SK-N-MC (cell line): Measurements from ENCODE around the gene RBM25.
A peak's percentile ranks its signal among the peaks of the same experiment; 100 is the strongest.

Source experiments
- DNase-seq: peaks from one replicate; pipeline ENCODE4 v3.0.0-alpha.2; 2011; ENCODE audit warnings: low read depth, low spot score
- H3K27ac ChIP-seq: fragments of 200-600 bp; sonication (generic); 2 replicates; pipeline ENCODE4 v1.5.1; 2016; ENCODE audit warnings: mixed run types
- H3K36me3 ChIP-seq: fragments of 200-600 bp; sonication (generic); 2 replicates; pipeline ENCODE4 v1.6.1; 2017; ENCODE audit warnings: antibody characterized with exemption, low read length, mixed read lengths; ENCODE audit not compliant: insufficient read depth
- H3K4me3 ChIP-seq: fragments of 200-600 bp; sonication (generic); 2 replicates; pipeline ENCODE4 v1.5.1; 2016
- H3K9ac ChIP-seq: fragments of 200-600 bp; sonication (generic); 2 replicates; pipeline ENCODE4 v1.8.0; 2017; ENCODE audit warnings: mixed run types, mixed read lengths; ENCODE audit not compliant: insufficient read length
- H3K9me3 ChIP-seq: fragments of 200-600 bp; sonication (generic); 2 replicates; pipeline ENCODE4 v1.6.1; 2017; ENCODE audit warnings: low read depth, mild to moderate bottlenecking, antibody characterized with exemption, low read length, moderate library complexity, mixed read lengths
- EZH2 ChIP-seq: fragments of 200-600 bp; sonication (generic); IDR thresholded peaks from one replicate; pipeline ENCODE4 v1.6.1; 2017; ENCODE audit warnings: antibody characterized with exemption
- FOXP2 ChIP-seq: optimal IDR thresholded peaks from 2 replicates; pipeline ENCODE3; 2011; ENCODE audit warnings: mild to moderate bottlenecking, moderate library complexity; ENCODE audit not compliant: insufficient read depth; ENCODE audit errors: extremely low read length, control extremely low read depth
- POLR2AphosphoS5 ChIP-seq: IDR thresholded peaks from 2 replicates; pipeline ENCODE4 v1.6.1; 2012; ENCODE audit warnings: mild to moderate bottlenecking, low read depth, low read length, borderline replicate concordance

The RBM25 gene

DNA sequence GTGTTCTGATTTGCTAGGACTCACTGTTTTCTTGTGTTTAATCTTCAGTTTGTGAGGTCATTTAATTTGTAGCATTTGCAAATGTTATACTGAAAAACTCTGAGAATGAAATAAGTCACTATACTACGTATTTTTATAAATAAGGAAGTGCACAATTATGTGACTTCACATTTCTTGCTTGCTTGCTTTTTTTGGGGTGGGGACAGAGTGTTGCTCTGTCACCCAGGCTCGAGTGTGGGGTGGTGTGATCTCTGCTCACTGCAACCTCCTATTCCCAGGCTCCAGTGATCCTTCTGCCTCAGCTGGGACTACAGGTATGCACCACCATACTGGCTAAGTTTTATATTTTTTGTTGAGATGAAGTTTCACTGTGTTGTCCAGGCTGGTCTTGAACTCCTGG lies 32.7 kb downstream of the RBM25 start:
- Histone ChIP-seq H3K4me3 (no peak overlapping the region), H3K36me3 (peaks cover 79% of the 10 kb centered on the region), H3K9ac (no peak overlapping the region), H3K27ac (no peak overlapping the region), H3K9me3 (no peaks in the 10 kb centered on the region)
- TF ChIP-seq POLR2AphosphoS5 (no peak), FOXP2 (no peak), EZH2 (no peak)
- DNase-seq = no peak

DNA sequence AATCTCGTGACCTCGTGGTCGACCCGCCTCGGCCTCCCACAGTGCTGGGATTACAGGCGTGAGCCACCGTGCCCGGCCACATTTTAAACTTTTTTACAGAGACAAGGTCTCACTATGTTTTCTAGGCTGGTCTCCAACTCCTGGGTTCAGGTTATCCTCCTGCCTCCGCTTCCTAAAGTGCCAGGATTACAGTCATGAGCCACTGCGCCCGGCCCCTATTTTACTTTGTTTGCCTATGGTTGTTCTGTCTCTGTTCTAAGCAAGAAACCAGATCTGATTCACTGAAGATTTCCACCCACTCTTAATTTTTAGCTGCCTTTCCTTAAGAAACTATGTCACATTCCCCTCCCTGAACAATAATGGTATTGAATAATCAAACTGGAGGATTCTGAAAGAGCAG lies 39.1 kb downstream of the RBM25 start:
- TF ChIP-seq POLR2AphosphoS5 = no peak
- TF ChIP-seq FOXP2 = no peak
- TF ChIP-seq EZH2 = no peak
- Histone ChIP-seq H3K27ac (no peak overlapping the region), H3K9ac (no peak overlapping the region), H3K4me3 (no peak overlapping the region), H3K36me3 (peaks cover 79% of the 10 kb centered on the region), H3K9me3 (no peaks in the 10 kb centered on the region)
- no peak for DNase-seq

DNA sequence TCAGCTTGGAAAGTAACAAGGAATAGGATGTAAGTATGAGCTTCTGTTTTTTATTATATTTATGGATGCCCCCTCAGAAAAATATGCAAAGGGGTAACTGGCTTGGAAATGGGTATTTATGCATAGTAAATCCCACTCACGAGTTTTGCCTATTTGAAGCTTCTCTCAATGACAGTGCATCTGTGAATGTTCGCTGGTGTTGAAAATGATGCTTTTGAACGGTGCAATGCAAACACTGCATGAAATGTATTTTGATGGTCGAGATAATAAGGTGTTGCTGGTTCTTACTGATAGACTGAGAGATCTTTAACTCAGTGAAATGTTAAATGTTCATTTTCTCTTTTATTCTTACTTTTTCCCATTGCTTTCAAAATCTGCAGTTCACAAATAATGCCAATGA lies 42.0 kb downstream of the RBM25 start:
- TF ChIP-seq POLR2AphosphoS5 = no peak
- TF ChIP-seq FOXP2 = no peak
- TF ChIP-seq EZH2 = no peak
- no peak overlapping the region for H3K9ac ChIP-seq
- H3K9me3 ChIP-seq = no peaks in the 10 kb centered on the region
- no peak for DNase-seq
- H3K4me3 ChIP-seq = no peak overlapping the region
- H3K27ac ChIP-seq = no peak overlapping the region
- H3K36me3 ChIP-seq = peaks cover 86% of the 10 kb centered on the region

DNA sequence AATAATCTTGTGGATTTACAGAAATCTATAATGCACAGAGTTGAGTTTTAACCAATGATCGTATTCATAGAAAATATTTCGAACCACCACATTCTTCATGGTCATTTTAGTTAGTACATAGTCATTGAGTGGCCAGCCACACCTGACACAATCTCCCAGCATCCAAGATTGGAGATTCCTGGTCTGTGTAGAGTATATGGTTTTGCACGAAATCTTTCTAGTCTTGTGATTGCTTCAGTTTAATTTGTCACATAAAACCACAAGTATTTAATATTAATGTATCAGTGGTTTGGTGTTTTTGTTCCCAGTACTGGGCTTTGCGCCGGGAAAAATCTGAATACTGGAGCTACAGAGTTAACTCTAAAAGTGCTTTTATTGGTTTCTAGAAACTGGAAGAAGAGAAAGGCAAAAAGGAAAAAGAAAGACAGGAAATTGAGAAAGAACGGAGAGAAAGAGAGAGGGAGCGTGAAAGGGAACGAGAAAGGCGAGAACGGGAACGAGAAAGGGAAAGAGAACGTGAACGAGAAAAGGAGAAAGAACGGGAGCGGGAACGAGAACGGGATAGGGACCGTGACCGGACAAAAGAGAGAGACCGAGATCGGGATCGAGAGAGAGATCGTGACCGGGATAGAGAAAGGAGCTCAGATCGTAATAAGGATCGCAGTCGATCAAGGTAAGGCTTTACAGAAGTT lies 44.6 kb downstream of the RBM25 start:
- Histone ChIP-seq H3K4me3 (no peak overlapping the region), H3K36me3 (peaks cover 92% of the 10 kb centered on the region), H3K9ac (no peak overlapping the region), H3K27ac (peak overlapping the region; percentile 64), H3K9me3 (no peaks in the 10 kb centered on the region)
- no peak for DNase-seq
- TF ChIP-seq POLR2AphosphoS5 (no peak), EZH2 (no peak), FOXP2 (no peak)

DNA sequence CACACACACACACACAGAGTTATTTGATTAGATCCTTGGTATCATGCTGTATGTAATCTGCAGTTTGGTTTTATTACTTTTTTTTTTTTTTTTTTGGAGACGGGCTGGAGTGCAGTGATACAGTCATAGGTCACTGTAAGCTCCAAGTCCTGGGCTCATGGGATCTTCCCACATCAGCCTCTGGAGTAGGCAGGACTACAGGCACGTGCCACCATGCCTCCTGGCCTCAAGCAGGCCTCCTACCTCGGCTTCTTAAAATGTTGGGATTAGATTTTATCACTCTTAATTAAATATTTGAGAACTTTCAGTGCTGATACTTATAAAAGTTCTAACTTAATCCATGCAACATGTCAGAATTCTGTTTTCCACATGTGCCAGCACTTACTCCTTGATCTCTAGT lies 46.7 kb downstream of the RBM25 start:
- no peak for TF ChIP-seq EZH2
- TF ChIP-seq FOXP2 = no peak
- H3K36me3 ChIP-seq = peaks cover 92% of the 10 kb centered on the region
- no peak overlapping the region for H3K9ac ChIP-seq
- peak overlapping the region; percentile 27; the same call in 1 of the 2 replicates for H3K27ac ChIP-seq
- no peaks in the 10 kb centered on the region for H3K9me3 ChIP-seq
- H3K4me3 ChIP-seq = no peak overlapping the region
- no peak for DNase-seq

DNA sequence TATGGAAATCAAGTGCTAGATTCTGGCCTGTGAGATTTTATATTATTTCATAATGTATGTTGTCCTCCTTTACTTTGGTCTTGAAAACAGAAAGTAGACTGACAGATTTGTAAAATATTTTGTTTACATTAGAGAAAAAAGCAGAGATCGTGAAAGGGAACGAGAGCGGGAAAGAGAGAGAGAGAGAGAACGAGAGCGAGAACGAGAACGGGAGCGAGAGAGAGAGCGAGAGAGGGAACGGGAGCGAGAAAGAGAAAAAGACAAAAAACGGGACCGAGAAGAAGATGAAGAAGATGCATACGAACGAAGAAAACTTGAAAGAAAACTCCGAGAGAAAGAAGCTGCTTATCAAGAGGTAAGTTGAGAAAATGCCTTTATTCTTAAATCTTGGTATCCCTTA lies 47.4 kb downstream of the RBM25 start:
- H3K9me3 ChIP-seq = no peaks in the 10 kb centered on the region
- TF ChIP-seq EZH2 = no peak
- TF ChIP-seq FOXP2 = no peak
- no peak for TF ChIP-seq POLR2AphosphoS5
- H3K36me3 ChIP-seq = peaks cover 92% of the 10 kb centered on the region
- H3K9ac ChIP-seq = no peak overlapping the region
- H3K27ac ChIP-seq = no peak overlapping the region; the same call in 1 of the 2 replicates
- no peak for DNase-seq
- no peak overlapping the region for H3K4me3 ChIP-seq

DNA sequence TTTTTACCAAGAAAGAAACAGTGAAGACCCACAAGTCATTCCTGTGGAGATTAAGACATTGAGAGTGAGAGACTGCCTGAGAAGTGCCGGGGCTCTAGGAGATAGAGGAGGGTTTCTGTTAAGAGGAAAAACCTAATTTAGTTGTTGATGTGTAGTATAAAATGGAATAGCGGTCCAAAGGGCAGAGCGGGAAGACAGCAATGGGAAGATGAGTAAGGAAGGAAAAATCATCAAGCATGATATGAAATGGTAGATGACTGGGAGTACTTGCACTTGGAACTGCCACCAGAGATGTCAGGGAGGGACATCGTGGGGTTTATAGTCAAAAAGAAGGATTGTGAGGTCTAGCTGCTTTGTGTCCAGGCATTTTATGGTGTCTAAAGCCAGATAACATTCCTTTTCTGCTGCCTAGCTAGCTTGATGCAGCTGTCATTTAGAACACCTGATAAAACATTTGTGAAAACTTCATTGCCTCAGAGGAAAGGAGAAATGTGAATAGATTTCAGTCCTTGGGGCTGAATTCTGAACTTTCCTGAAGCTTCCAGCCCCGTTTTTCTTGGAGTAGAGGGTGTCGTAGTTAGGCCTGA lies 57.8 kb downstream of the RBM25 start:
- no peak for DNase-seq
- Histone ChIP-seq H3K36me3 (peaks cover 91% of the 10 kb centered on the region), H3K27ac (peak overlapping the region; percentile 30), H3K9me3 (no peaks in the 10 kb centered on the region), H3K9ac (no peak overlapping the region), H3K4me3 (no peak overlapping the region)
- TF ChIP-seq EZH2 = no peak
- no peak for TF ChIP-seq FOXP2
- TF ChIP-seq POLR2AphosphoS5 = no peak

DNA sequence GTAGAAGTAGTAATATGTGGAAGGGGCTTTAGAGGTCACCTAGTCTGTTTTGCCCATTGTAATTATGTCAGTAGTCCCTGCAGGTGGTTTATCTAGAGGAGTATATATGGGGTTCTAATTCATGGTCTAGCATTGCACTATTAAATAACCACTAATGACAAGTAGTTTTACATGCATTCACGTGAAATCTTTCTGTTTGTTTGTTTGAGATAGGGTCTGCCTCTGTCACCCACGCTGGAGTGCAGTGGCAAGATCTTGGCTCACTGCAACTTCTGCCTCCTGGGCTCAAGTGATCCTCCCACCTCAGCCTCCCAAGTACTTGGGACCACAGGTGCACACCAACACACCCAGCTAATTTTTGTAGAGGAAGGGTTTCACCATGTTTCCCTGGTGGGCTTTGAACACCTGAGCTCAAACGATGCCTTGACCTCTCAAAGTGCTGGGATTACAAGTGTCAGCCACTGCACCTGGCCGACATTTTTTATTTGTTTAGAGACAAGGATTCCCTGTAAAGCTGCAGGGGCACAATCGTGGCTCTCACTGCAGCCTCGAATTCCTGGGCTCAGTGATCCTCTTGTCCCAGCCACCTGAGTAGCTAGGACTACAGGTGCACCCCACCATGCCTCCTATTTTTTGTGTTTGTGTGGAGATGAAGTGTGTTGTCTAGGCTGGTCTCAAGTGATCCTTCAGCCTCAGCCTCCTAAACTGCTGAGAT lies 66.0 kb downstream of the RBM25 start:
- no peak overlapping the region for H3K27ac ChIP-seq
- H3K9me3 ChIP-seq = no peaks in the 10 kb centered on the region
- TF ChIP-seq EZH2 = no peak
- no peak for TF ChIP-seq FOXP2
- TF ChIP-seq POLR2AphosphoS5 = no peak
- no peak overlapping the region for H3K4me3 ChIP-seq
- no peak overlapping the region for H3K9ac ChIP-seq
- DNase-seq = no peak
- H3K36me3 ChIP-seq = peaks cover 68% of the 10 kb centered on the region
